Kidney tubule cell (primary cell): Measurements from ENCODE around the gene KRIT1.
"Not testable (repeated sequence)": the region's sequence is repeated elsewhere in the genome, so short reads cannot be mapped to it uniquely, and the experiment has no call there.

Source experiments
- DNase-seq: peaks from one replicate; pipeline ENCODE4 v3.0.0-alpha.2; 2018; ENCODE audit warnings: low spot score

KRIT1 gene

GRCh38 chr7:92246360-92247101, 817 bp upstream of the KRIT1 start:
- DNase-seq = peak; percentile 29

DNA sequence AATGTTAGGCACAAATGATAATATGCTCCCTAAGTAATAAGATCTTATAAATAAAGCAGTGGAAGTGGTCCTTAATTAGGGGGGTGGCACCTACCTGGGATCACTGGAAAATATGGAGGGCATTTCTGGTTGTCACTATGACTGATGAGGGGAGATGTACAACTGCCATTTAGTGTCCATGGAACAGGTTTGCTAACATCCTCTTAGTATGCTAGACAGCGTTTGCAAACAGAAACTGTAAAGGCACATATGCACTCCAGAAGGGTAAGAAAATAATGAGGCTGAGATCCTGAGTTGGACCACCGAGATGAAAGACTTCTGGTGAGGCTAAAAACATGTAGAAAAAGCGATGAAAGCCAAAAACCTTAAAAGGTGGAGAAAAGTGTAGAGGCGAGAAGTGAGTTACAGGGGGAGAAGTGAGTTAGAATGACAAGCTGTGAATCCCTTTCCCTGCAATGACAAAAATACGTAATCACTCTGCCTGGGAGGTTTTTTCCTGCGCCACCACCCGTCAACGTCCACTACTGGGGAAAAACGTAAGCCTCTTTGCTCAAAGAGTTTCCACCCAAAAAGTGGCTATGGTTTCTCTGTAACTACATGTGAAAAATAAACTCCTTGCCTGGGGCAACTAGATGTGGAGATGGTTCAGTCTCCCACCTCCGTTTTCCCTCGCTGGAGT, 767 bp downstream of the KRIT1 start:
- no peak for DNase-seq

- no peak for DNase-seq
Observed at GRCh38 chr7:92242972-92243371, 2.7 kb downstream of the KRIT1 start.

GRCh38 chr7:92230547-92230946, 15.2 kb downstream of the KRIT1 start:
- DNase-seq = no peak

- DNase-seq = no peak
Observed at GRCh38 chr7:92228742-92229141, 17.0 kb downstream of the KRIT1 start.

GRCh38 chr7:92228100-92228499, 17.6 kb downstream of the KRIT1 start:
- DNase-seq = no peak

DNA sequence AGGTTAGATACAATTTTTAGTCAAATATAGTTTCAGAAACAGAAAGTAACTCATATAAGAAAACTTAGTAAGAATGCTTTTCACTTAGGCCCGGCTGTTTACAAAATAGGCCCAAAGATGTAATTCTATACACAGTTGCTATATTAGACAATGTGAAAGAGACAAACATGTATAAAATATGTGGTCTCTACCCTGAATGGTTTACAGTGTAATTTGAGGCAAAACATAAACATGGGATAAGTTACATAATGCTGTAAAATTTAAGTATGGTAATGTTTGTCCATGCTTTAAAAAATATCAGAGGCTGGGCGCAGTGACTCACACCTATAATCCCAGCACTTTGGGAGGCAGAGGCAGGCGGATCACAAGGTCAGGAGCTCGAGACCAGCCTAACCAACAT, 18.7 kb downstream of the KRIT1 start:
- DNase-seq = no peak

DNA sequence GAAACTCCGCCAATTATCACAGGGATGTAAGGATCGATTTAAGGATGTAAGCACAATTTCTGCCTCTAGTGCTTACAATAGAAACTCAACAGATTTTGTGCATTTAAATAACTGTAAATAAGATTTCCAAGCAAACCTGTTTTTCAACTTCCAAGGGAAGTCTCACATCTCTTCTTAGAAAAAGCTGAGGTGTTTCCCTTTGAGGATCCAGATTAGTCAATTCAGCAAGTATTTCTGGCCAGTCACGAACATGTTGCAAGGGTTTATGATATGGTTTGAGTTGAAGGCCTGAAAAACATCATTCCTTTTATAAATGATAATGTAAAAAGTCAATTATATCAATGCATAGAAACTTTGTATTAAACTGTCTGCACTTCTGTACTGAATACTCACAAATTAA, 23.9 kb downstream of the KRIT1 start:
- DNase-seq = no peak

GRCh38 chr7:92206672-92207071, 39.0 kb downstream of the KRIT1 start:
- no peak for DNase-seq

- no peak for DNase-seq
Observed at GRCh38 chr7:92205987-92206386, 39.7 kb downstream of the KRIT1 start.

DNA sequence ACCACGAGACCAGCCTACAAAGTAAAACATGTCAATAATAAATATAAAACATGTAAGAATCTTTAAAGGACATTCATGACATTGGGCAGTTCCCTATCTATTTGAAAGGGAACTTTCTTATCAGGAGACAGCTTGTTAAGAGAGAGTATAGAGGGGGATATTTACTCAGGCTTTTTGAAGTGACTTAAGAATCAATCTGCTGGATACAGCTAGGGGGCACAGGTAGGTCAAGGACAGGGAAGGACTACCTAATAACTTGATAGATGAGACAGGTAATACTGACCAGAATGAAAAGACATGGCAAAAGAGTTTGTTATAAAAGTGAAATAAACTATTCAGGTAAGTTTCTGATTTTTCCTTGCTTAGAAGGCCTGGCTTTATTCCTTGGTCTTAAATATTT, 44.9 kb downstream of the KRIT1 start:
- no peak for DNase-seq

DNA sequence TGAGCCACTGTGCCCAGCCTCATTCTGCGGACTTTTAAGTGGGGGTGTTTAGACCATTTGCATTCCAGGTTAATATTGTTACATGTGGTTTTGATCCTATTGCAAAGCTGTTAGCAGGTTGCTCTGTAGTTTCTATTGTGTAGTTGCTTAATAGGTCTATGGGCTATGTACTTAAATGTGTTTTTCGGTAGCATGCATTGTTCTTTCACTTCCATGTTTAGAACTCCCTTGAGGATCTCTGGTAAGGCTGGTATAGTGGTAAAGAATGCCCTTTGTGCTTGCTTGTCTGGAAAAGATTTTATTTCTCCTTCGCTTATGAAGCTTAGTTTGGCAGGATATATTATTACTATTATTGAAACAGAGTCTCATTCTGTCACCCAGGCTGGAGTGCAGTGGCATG, 53.4 kb downstream of the KRIT1 start:
- DNase-seq = no peak

GRCh38 chr7:92189246-92189645, 56.5 kb downstream of the KRIT1 start:
- not testable (repeated sequence) for DNase-seq

DNA sequence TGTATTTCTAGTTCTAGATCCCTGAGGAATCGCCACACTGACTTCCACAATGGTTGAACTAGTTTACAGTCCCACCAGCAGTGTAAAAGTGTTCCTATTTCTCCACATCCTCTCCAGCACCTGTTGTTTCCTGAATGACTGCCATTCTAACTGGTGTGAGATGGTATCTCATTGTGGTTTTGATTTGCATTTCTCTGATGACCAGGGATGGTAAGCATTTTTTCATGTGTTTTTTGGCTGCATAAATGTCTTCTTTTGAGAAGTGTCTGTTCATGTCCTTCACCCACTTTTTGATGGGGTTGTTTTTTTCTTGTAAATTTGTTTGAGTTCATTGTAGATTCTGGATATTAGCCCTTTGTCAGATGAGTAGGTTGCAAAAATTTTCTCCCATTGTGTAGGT, 61.4 kb downstream of the KRIT1 start:
- not testable (repeated sequence) for DNase-seq

DNA sequence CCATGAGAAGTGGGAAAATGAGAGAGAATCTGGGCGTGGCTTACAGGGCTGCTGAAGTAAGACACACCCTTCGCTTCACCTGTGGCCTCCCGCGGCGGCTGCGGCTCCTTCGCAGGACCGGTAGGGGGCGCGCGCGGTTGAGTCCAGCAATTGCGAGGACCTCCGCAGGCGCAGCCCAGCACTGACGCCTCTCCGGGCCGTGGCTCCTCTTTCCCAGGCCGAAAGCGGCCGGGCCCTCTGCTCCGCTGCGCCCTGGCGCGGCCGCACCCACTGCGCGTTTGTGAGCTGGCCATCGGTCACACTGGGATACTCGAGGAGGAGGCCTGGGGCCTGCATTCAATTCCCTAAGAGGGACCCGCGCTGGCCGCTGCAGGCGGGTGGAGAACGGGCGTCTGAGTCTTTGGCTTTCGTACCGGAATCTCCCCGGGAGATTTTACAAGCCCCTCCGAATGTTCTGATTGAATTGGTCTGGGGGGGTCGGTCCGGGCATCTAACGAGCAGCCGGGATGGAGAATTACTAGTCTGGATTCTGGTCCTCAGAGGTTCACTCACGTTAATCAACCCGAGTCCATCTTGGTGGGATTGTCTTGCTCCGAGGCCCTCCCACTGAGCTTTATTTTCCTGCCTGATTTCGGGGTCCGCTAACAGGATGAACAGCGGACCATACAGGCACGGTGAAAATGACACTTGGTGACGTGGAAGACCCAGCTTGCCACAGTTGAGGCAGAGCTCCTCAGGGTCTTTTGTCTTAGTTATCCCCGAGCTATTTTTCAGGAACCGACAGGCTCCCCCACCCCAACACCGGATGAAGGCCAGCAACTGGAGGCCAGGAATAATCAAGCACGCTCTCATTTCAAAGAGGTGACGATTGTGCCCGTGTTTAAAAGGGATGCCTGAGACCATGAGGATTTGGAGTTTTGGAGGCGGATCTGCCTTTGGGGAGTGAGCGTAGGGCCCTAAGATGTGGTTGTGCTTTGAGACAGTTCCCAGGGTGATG, 66.5 kb downstream of the KRIT1 start, which contains the start of gene LRRD1:
TSS of gene LRRD1 (minus strand) at position 215 of the 997 bp plus-strand sequence. CDS start 13,940 bp downstream, outside the sequence.
- peak; percentile 93 for DNase-seq

- peak; percentile 40 for DNase-seq
Observed at GRCh38 chr7:92177362-92177761, 68.4 kb downstream of the KRIT1 start.

DNA sequence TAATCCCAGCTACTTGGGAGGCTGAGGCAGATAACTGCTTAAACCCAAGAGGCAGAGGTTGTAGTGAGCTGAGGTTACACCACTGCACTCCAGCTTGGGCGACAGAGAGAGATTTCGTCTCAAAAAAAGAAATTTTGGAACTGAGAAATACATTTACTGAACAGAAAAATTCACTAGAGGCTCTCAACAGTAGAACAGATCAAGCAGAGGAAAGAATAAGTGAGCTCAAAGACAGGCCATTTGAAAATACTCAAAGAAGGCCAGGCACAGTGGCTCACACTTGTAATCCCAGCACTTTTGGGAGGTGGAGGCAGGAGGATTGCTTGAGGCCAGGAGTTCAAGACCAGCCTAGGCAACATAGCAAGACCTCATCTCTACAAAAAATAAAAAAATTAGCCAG, 76.2 kb downstream of the KRIT1 start:
- not testable (repeated sequence) for DNase-seq

GRCh38 chr7:92161271-92161670, 84.4 kb downstream of the KRIT1 start:
- no peak for DNase-seq

- DNase-seq = peak; percentile 48
Observed at GRCh38 chr7:92158660-92159575, 86.8 kb downstream of the KRIT1 start.

DNA sequence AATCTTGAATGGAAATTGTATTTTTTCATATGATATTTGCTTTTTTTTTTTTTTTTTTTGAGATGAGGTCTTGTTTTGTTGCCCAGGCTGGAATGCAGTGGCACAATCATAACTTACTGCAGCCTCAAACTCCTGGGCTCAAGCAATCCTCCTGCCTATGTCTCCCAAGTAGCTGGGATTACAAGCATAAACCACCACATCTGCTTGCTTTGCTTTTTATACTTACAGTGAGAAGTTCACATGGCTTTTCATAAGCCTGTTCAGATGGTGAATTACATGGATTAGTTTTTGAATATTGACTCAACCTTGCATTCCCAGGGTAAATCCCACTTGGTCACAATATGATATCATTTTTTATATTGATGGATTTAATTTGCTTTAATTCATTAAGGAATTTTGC, 88.7 kb downstream of the KRIT1 start:
- no peak for DNase-seq

DNA sequence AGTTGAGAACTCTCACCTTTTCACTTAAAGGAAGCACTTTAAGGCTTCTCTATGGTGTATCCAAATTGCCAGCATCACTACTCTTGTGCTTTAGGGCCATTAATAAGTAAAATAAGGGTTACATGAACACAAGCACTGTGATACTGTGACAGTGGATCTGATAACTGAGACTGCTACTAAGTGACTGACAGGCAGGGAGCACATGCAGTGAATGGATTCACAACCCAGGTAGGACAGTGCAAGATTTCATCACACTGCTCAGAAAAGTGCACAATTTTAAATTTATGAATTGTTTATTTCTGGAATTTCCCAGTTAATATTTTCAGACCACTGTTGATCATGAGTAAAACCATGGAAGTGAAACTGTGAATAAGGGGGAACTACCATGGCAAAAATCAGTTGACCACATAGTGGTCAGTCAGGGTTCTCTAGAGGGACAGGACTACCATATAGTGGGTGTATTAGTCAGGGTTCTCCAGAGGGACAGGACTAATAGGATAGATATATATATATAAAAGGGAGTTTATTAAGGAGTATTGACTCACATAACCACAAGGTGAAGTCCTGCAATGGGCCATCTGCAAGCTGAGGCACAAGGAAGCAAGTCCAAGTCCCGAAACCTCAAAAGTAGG, 90.5 kb downstream of the KRIT1 start:
- peak; percentile 4 for DNase-seq
